ENCODE measurements around the gene CSTPP1. TPM values are rescaled to one million over a fixed set of nuclear protein-coding genes. Genes with fewer than 3 reads are reported as not detected.
A peak's percentile ranks its signal among the peaks of the same experiment; 100 is the strongest.

Gene CSTPP1
- total and polyA plus RNA-seq, 2 donors (not counting 1 experiment from before 2014, with no cell fraction given): 11.5 to 29.0 TPM

- Histone ChIP-seq H3K36me3 (replicated peaks in 1 of 2; ENCODE audit: control extremely low read depth in 1 of 2, control insufficient read depth in 1 of 2, extremely low read depth in 1 of 2, insufficient read depth in 2 of 2, low read length in 1 of 2) (peaks cover 0 to under 1% of the 10 kb centered on the region in 2 experiments), H4K20me1 (ENCODE audit: control insufficient read depth, insufficient read depth, low read length, poor library complexity, severe bottlenecking) (no peaks in the 10 kb centered on the region), H3K27me3 (replicated peaks in 1 of 4; ENCODE audit: control extremely low read depth in 1 of 4, control insufficient read depth in 3 of 4, insufficient read depth in 4 of 4, low read length in 3 of 4) (no peaks in the 10 kb centered on the region), H3K9ac (ENCODE audit: low read length) (no peak overlapping the region), H3K4me3 (ENCODE audit: control extremely low read depth in 1 of 5, extremely low read depth in 1 of 5, insufficient read depth in 1 of 5, low read depth in 2 of 5, low read length in 4 of 5) (no peak overlapping the region), H3K27ac (ENCODE audit: low read length in 2 of 2) (no peak overlapping the region), H3K9me3 (ENCODE audit: control extremely low read depth in 1 of 3, control insufficient read depth in 2 of 3, insufficient read depth in 1 of 3, low read length in 2 of 3) (no peaks in the 10 kb centered on the region), H3K4me2 (replicated peaks; ENCODE audit: low read depth, low read length, poor library complexity, severe bottlenecking) (no peak overlapping the region), H3K79me2 (ENCODE audit: control insufficient read depth, insufficient read depth, low read length) (no peaks in the 10 kb centered on the region), H2AFZ (ENCODE audit: insufficient read depth, low read depth, low read length, poor library complexity, severe bottlenecking) (no peak overlapping the region), H3K4me1 (ENCODE audit: control insufficient read depth in 2 of 2, insufficient read depth in 2 of 2, low read length in 2 of 2) (peaks cover 30% of the 10 kb centered on the region in 2 donors)
- ChIA-PET POLR2A (no interaction called here), CTCF (no interaction called here)
- DNase-seq (no peak), ATAC-seq (ENCODE audit: low read depth) (no peak)
- Mint-ChIP-seq H3K9me3 (ENCODE audit: insufficient read depth) (no peaks in the 10 kb centered on the region), H3K4me3 (no peak overlapping the region), H3K4me1 (peaks cover 36% of the 10 kb centered on the region), H3K27ac (peak overlapping the region; percentile 22), H3K27me3 (no peaks in the 10 kb centered on the region)
- intact Hi-C loops (cut with micrococcal nuclease): no loop called here
- no peak for TF ChIP-seq EZH2 (IDR thresholded peaks at IDR 0.05; ENCODE audit: borderline replicate concordance, insufficient read depth, low read depth, low read length, poor library complexity, severe bottlenecking)
- TF ChIP-seq CTCF (IDR thresholded peaks at IDR 0.05): no peak
- WGBS (ENCODE audit: insufficient coverage): 0% methylated on average over 1 of the region's 3 CpGs
These were observed 66.8 kb downstream of the CSTPP1 start for GRCh38 chr11:47003180-47003877.

GRCh38 chr11:47004595-47005033 is 68.1 kb downstream of the CSTPP1 start:
- POLR2A ChIA-PET: no interaction called here
- no peak overlapping the region for H2AFZ ChIP-seq (ENCODE audit: insufficient read depth, low read depth, low read length, poor library complexity, severe bottlenecking)
- no peaks in the 10 kb centered on the region for H3K79me2 ChIP-seq (ENCODE audit: control insufficient read depth, insufficient read depth, low read length)
- no peak overlapping the region for H3K4me3 ChIP-seq (ENCODE audit: control extremely low read depth in 1 of 5, extremely low read depth in 1 of 5, insufficient read depth in 1 of 5, low read depth in 2 of 5, low read length in 4 of 5)
- CTCF ChIA-PET: no interaction called here
- ATAC-seq (ENCODE audit: low read depth) (no peak), DNase-seq (no peak)
- no peaks in the 10 kb centered on the region for H3K27me3 Mint-ChIP-seq
- H3K9me3 ChIP-seq (ENCODE audit: control extremely low read depth in 1 of 3, control insufficient read depth in 2 of 3, insufficient read depth in 1 of 3, low read length in 2 of 3): no peaks in the 10 kb centered on the region
- H3K27ac Mint-ChIP-seq: no peak overlapping the region
- H3K27ac ChIP-seq (ENCODE audit: low read length in 2 of 2): no peak overlapping the region
- H4K20me1 ChIP-seq (ENCODE audit: control insufficient read depth, insufficient read depth, low read length, poor library complexity, severe bottlenecking): no peaks in the 10 kb centered on the region
- peaks cover 34% of the 10 kb centered on the region for H3K4me1 Mint-ChIP-seq
- no peak overlapping the region for H3K9ac ChIP-seq (ENCODE audit: low read length)
- H3K27me3 ChIP-seq (replicated peaks in 1 of 4; ENCODE audit: control extremely low read depth in 1 of 4, control insufficient read depth in 3 of 4, insufficient read depth in 4 of 4, low read length in 3 of 4): no peaks in the 10 kb centered on the region
- intact Hi-C loops (cut with micrococcal nuclease): no loop called here
- peak overlapping the region; percentile 5 for H3K4me3 Mint-ChIP-seq
- peaks cover 30% of the 10 kb centered on the region in 2 donors for H3K4me1 ChIP-seq (ENCODE audit: control insufficient read depth in 2 of 2, insufficient read depth in 2 of 2, low read length in 2 of 2)
- H3K9me3 Mint-ChIP-seq (ENCODE audit: insufficient read depth): no peaks in the 10 kb centered on the region
- TF ChIP-seq EZH2 (IDR thresholded peaks at IDR 0.05; ENCODE audit: borderline replicate concordance, insufficient read depth, low read depth, low read length, poor library complexity, severe bottlenecking) (no peak), CTCF (IDR thresholded peaks at IDR 0.05) (no peak)
- H3K4me2 ChIP-seq (replicated peaks; ENCODE audit: low read depth, low read length, poor library complexity, severe bottlenecking): peak overlapping the region; percentile 9
- no peaks in the 10 kb centered on the region for H3K36me3 ChIP-seq (replicated peaks in 1 of 2; ENCODE audit: control extremely low read depth in 1 of 2, control insufficient read depth in 1 of 2, extremely low read depth in 1 of 2, insufficient read depth in 2 of 2, low read length in 1 of 2)
